Central memory CD8-positive, alpha-beta T cell (primary cell): ENCODE results near the gene XKR3.

Experiments
- ATAC-seq: fragments of 150-1000 bp; cut with Tn5 transposase; replicated peaks from 2 replicates; pipeline ENCODE4 v1.10.0; 2022; ENCODE audit warnings: mild to moderate bottlenecking, moderate FRiP score, moderate number of reproducible peaks; ENCODE audit not compliant: poor library complexity, severe bottlenecking; ENCODE audit errors: extremely low read depth
- DNase-seq, 2 donors: peaks; one replicate each; pipeline ENCODE4 v3.0.0; 2021; ENCODE audit warnings: low spot score in 2 of 2
- H3K27ac Mint-ChIP-seq: one replicate; pipeline ENCODE4 v1.8.0; 2022; ENCODE audit warnings: low read depth, mild to moderate bottlenecking, moderate library complexity, mixed read lengths
- H3K27me3 Mint-ChIP-seq: one replicate; pipeline ENCODE4 v1.8.0; 2022; ENCODE audit warnings: mixed read lengths
- H3K36me3 Mint-ChIP-seq: one replicate; pipeline ENCODE4 v1.8.0; 2022; ENCODE audit warnings: mild to moderate bottlenecking, moderate library complexity, mixed read lengths; ENCODE audit not compliant: insufficient read depth
- H3K4me1 Mint-ChIP-seq: one replicate; pipeline ENCODE4 v1.8.0; 2022; ENCODE audit warnings: mixed read lengths
- H3K4me3 Mint-ChIP-seq: one replicate; pipeline ENCODE4 v1.8.0; 2022; ENCODE audit warnings: mild to moderate bottlenecking, moderate library complexity, mixed read lengths
- H3K9me3 Mint-ChIP-seq: one replicate; pipeline ENCODE4 v1.8.0; 2022; ENCODE audit warnings: mixed read lengths

Gene XKR3

DNA sequence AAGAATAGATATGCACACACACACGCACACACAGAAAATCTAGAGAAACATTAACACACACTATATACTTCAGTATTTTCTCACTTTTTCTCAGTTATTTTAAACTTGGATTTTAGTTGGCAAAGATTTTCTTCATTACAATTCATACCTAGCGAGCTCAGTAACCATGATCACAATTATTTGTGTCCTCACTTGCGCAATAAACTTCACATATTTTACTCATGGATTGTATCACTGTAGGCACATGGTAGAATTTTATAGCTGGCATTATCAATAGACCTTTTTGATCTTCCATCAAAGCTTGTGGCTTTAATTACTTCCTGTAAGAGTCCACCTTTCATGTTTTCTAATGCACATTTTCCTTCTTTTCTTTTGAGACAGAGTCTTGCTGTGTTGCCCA lies 4.8 kb upstream of the XKR3 start:
- Mint-ChIP-seq H3K27ac (no peak overlapping the region), H3K36me3 (no peaks in the 10 kb centered on the region), H3K27me3 (peaks cover 30% of the 10 kb centered on the region), H3K4me1 (peaks cover 8% of the 10 kb centered on the region), H3K9me3 (no peaks in the 10 kb centered on the region), H3K4me3 (no peak overlapping the region)
- no peak for DNase-seq
- ATAC-seq, result no peak

DNA sequence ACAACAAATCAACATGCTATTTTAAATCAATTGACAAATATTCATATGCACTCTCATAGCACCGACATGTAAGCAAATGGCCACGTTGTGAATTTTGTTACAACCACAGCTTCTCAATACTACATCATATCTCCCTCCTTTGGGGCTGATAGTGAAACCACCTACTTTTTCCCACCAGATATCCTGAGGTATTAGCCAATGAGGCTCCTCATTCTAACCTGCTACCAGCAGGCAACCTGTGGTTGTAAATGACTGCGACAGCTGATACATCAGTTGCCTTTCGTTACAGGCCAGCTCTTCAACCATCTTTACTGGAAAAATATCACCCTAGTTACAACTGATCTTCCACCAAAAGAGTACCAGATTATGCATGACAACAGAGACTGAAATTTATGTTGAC lies 3.7 kb upstream of the XKR3 start:
- H3K27ac Mint-ChIP-seq, result no peak overlapping the region
- ATAC-seq, result no peak
- H3K9me3 Mint-ChIP-seq, result no peaks in the 10 kb centered on the region
- H3K4me1 Mint-ChIP-seq, result peaks cover 19% of the 10 kb centered on the region
- H3K36me3 Mint-ChIP-seq, result no peaks in the 10 kb centered on the region
- H3K27me3 Mint-ChIP-seq, result peaks cover 20% of the 10 kb centered on the region
- no peak for DNase-seq
- H3K4me3 Mint-ChIP-seq, result no peak overlapping the region

DNA sequence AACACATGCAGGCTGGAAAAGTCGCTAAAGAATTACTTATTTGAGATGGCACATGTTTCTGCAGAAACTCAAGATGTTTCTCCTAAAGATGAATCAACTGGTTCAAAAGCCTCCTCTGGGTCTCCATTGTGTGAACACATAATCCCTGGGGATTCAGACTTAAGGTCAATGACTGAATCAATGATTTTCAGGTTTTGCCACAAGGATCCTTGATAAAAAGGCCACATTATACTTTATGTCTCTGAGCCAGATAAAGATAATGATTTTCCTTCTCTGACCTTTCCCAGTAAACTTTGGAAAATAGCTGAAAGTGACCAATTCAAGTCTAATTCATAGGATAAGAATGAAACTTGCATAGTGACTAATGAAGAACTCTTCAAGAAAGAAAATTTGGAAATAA lies 2.3 kb upstream of the XKR3 start:
- no peak for ATAC-seq
- H3K27ac Mint-ChIP-seq, result no peak overlapping the region

DNA sequence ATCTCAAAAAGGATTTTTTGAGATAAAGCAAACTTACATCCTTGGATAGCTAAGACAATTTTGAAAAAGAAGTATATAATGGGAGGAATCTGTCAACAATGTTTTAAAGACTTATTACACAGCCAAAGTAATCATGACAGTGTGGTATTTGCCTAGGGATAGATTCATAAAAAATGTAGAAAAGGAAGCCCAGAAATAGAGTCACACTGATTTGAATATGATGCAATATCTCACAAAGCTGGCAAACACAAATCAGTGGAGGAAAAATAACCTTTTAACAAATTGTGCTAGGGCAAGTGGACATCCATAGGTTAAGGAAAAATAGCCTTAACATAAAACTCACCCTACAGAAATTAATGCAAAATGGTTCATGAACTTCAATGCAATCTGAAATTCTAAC lies 6.0 kb downstream of the XKR3 start:
- H3K27ac Mint-ChIP-seq, result no peak overlapping the region

More for the DNA sequence above, 2.3 kb upstream of the XKR3 start:
- H3K36me3 Mint-ChIP-seq, result no peaks in the 10 kb centered on the region
- DNase-seq, result no peak
- no peak overlapping the region for H3K4me3 Mint-ChIP-seq
- peaks cover 25% of the 10 kb centered on the region for H3K27me3 Mint-ChIP-seq
- H3K9me3 Mint-ChIP-seq, result no peaks in the 10 kb centered on the region
- peaks cover 20% of the 10 kb centered on the region for H3K4me1 Mint-ChIP-seq

DNA sequence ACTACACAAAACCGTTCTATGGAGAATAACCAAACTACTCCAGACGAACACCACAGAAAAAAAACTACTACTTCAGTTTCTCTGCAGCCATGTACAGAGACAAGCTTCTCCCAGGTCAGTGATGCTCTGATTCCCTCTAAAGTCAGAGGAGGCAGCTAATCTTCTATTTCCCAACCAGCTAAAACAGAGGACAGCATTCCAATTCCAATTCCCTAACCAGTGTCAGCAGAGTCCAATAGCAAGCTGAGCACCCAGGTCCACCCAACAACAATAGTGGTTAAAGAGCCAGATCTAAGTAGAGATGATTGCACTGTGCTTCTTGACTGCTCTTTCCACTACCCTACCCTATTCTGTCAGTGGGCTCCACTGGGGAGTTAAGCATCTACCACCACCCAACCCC lies 6.7 kb downstream of the XKR3 start:
- H3K9me3 Mint-ChIP-seq, result no peaks in the 10 kb centered on the region
- H3K4me3 Mint-ChIP-seq, result no peak overlapping the region
- DNase-seq (no peak), ATAC-seq (no peak)
- peaks cover 34% of the 10 kb centered on the region for H3K27me3 Mint-ChIP-seq
- no peaks in the 10 kb centered on the region for H3K36me3 Mint-ChIP-seq
- H3K27ac Mint-ChIP-seq, result no peak overlapping the region
- no peaks in the 10 kb centered on the region for H3K4me1 Mint-ChIP-seq

More for the DNA sequence above, 6.0 kb downstream of the XKR3 start:
- ATAC-seq, result no peak
- H3K27me3 Mint-ChIP-seq, result peaks cover 35% of the 10 kb centered on the region
- no peak overlapping the region for H3K4me3 Mint-ChIP-seq
- DNase-seq, result no peak
- H3K9me3 Mint-ChIP-seq, result no peaks in the 10 kb centered on the region
- H3K4me1 Mint-ChIP-seq, result peaks cover 5% of the 10 kb centered on the region
- no peaks in the 10 kb centered on the region for H3K36me3 Mint-ChIP-seq

DNA sequence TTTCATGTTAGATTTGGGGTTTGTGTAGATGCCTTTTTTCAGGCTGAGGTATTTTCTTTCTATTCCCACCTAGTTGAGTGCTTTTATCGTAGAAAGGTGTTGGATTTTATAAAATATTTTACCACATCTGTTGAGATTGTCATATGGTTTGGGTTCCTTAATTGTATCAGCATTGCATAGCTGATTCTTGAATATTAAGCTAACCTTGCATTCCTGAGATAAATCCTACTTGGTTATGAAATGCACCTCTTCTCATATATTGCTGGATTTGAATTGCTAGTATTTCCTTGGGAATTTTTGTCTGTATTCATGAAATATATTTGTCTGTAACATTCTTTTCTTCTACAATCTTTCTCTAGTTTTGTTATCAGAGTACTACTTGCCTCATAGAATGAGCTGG lies 10.1 kb downstream of the XKR3 start:
- H3K4me1 Mint-ChIP-seq, result no peaks in the 10 kb centered on the region
- H3K27me3 Mint-ChIP-seq, result peaks cover 24% of the 10 kb centered on the region
- H3K9me3 Mint-ChIP-seq, result no peaks in the 10 kb centered on the region
- H3K4me3 Mint-ChIP-seq, result no peak overlapping the region
- ATAC-seq (no peak), DNase-seq (no peak)
- no peaks in the 10 kb centered on the region for H3K36me3 Mint-ChIP-seq
- no peak overlapping the region for H3K27ac Mint-ChIP-seq

GRCh38 chr22:16810188-16810802 lies 14.9 kb downstream of the XKR3 start:
- Mint-ChIP-seq H3K27ac (no peak overlapping the region), H3K36me3 (no peaks in the 10 kb centered on the region), H3K4me3 (no peak overlapping the region), H3K4me1 (no peaks in the 10 kb centered on the region), H3K9me3 (no peaks in the 10 kb centered on the region), H3K27me3 (no peaks in the 10 kb centered on the region)
- ATAC-seq (no peak), DNase-seq (no peak)

GRCh38 chr22:16808744-16809143 lies 16.5 kb downstream of the XKR3 start:
- H3K4me1 Mint-ChIP-seq, result no peaks in the 10 kb centered on the region

GRCh38 chr22:16807109-16807508 lies 18.1 kb downstream of the XKR3 start:
- H3K27me3 Mint-ChIP-seq, result no peaks in the 10 kb centered on the region
- no peaks in the 10 kb centered on the region for H3K4me1 Mint-ChIP-seq
- H3K27ac Mint-ChIP-seq, result no peak overlapping the region
- H3K9me3 Mint-ChIP-seq, result no peaks in the 10 kb centered on the region
- no peaks in the 10 kb centered on the region for H3K36me3 Mint-ChIP-seq
- no peak overlapping the region for H3K4me3 Mint-ChIP-seq
- ATAC-seq (no peak), DNase-seq (no peak)

More at GRCh38 chr22:16808744-16809143, 16.5 kb downstream of the XKR3 start:
- H3K36me3 Mint-ChIP-seq, result no peaks in the 10 kb centered on the region
- no peak for ATAC-seq
- DNase-seq, result no peak
- no peak overlapping the region for H3K27ac Mint-ChIP-seq
- H3K9me3 Mint-ChIP-seq, result no peaks in the 10 kb centered on the region
- no peak overlapping the region for H3K4me3 Mint-ChIP-seq
- H3K27me3 Mint-ChIP-seq, result no peaks in the 10 kb centered on the region

GRCh38 chr22:16806401-16806800 lies 18.8 kb downstream of the XKR3 start:
- DNase-seq, result no peak
- Mint-ChIP-seq H3K9me3 (no peaks in the 10 kb centered on the region), H3K27me3 (no peaks in the 10 kb centered on the region), H3K4me3 (no peak overlapping the region), H3K27ac (no peak overlapping the region), H3K36me3 (no peaks in the 10 kb centered on the region), H3K4me1 (no peaks in the 10 kb centered on the region)
- no peak for ATAC-seq

GRCh38 chr22:16804882-16805281 lies 20.3 kb downstream of the XKR3 start:
- Mint-ChIP-seq H3K27me3 (no peaks in the 10 kb centered on the region), H3K27ac (no peak overlapping the region), H3K4me1 (no peaks in the 10 kb centered on the region), H3K4me3 (no peak overlapping the region), H3K36me3 (no peaks in the 10 kb centered on the region), H3K9me3 (no peaks in the 10 kb centered on the region)
- DNase-seq, result no peak
- ATAC-seq, result no peak

- no peaks in the 10 kb centered on the region for H3K27me3 Mint-ChIP-seq
- H3K36me3 Mint-ChIP-seq, result no peaks in the 10 kb centered on the region
Measured at GRCh38 chr22:16803255-16803917, 21.8 kb downstream of the XKR3 start.

GRCh38 chr22:16801571-16801970 lies 23.6 kb downstream of the XKR3 start:
- H3K4me1 Mint-ChIP-seq, result no peaks in the 10 kb centered on the region
- H3K27me3 Mint-ChIP-seq, result no peaks in the 10 kb centered on the region
- H3K9me3 Mint-ChIP-seq, result no peaks in the 10 kb centered on the region
- H3K36me3 Mint-ChIP-seq, result no peaks in the 10 kb centered on the region
- DNase-seq (no peak), ATAC-seq (no peak)
- H3K27ac Mint-ChIP-seq, result no peak overlapping the region
- H3K4me3 Mint-ChIP-seq, result no peak overlapping the region

More at GRCh38 chr22:16803255-16803917, 21.8 kb downstream of the XKR3 start:
- Mint-ChIP-seq H3K9me3 (no peaks in the 10 kb centered on the region), H3K4me3 (no peak overlapping the region), H3K27ac (no peak overlapping the region), H3K4me1 (no peaks in the 10 kb centered on the region)
- DNase-seq (no peak), ATAC-seq (no peak)
